K562 (cell line): ENCODE data around the gene UBE2J2. TPM values are rescaled to one million over a fixed set of nuclear protein-coding genes. Genes with fewer than 3 reads are reported as not detected.

Experiments
- DMBX1 ChIP-seq: fragments of 250-450 bp; sonication (Bioruptor Pico); IDR thresholded peaks from 2 replicates; pipeline ENCODE4 v1.8.0; 2022; ENCODE audit warnings: inconsistent platforms, mild to moderate bottlenecking, moderate library complexity, borderline replicate concordance
- ZBTB40 ChIP-seq, 2 experiments: fragments of 450-650 bp in 1 of 2; sonication (generic) in 1 of 2; formaldehyde crosslinking in 1 of 2; IDR thresholded peaks; 2 replicates each; pipeline versions ENCODE4 v1.7.1 to v1.9.0; 2016 to 2022; ENCODE audit warnings: inconsistent platforms in 1 of 2, mild to moderate bottlenecking in 1 of 2, missing genetic modification reagents in 1 of 2
- polyA plus RNA-seq, 8 experiments: library from polyadenylated mRNA; depleted of rRNA in 4 of 8; stranded (reverse) in 5 of 8; unstranded in 3 of 8; fragments of >200 nt; fragmentation: Nextera tagmentation in 2 of 8; fragmentation: Illumina TruSeq in 1 of 8; extraction: Ambion mirVana in 2 of 8; extraction: Trizol in 1 of 8; gene quantifications; 2 replicates each; pipeline versions ENCODE4 v1.2.1 to v1.2.3, GENCODE V29; 2011 to 2014; ENCODE audit warnings: inconsistent platforms in 1 of 8, missing spikeins in 1 of 8
- total RNA-seq, 7 experiments: library from RNA; depleted of rRNA in 6 of 7; stranded (reverse); fragments of >200 nt in 6 of 7; fragmentation: Illumina TruSeq in 2 of 7; extraction: Trizol in 2 of 7; gene quantifications; 2 replicates each; pipeline versions ENCODE4 v1.2.1 to v1.2.3, GENCODE V29; 2011 to 2021; ENCODE audit warnings: low replicate concordance in 1 of 7

UBE2J2 gene
- total and polyA plus RNA-seq, 9 of the 15 experiments (the other 6 are each of a cell fraction or from before 2014, with no cell fraction given): 0.93 to 112 (median 75.5) TPM

- TF ChIP-seq ZBTB40 (IDR thresholded peaks at IDR 0.05) (no peak), ZBTB40 (CRISPR knock-in tag; IDR thresholded peaks at IDR 0.05) (peak; percentile 32; the same call in 1 of the 2 replicates), DMBX1 (peak; percentile 93)
Observed at GRCh38 chr1:1232208-1232795, 41.4 kb downstream of the UBE2J2 start, which contains the start of gene B3GALT6 (continued).
